Astrocyte of the spinal cord (primary cell): ENCODE results near the gene SLC39A5.
"Not testable (repeated sequence)": the region's sequence is repeated elsewhere in the genome, so short reads cannot be mapped to it uniquely, and the experiment has no call there.

ENCODE experiments used
- DNase-seq: peaks from one replicate; pipeline ENCODE4 v3.0.0; 2011; ENCODE audit warnings: low read depth, low spot score
- H3K4me3 ChIP-seq: 2 replicates; pipeline ENCODE4 v1.5.1; 2011; ENCODE audit warnings: low read depth, mild to moderate bottlenecking, low read length, moderate library complexity
- in situ Hi-C: cut with HindIII; loops from 2 replicates; pipeline ENCODE4 v1.10.0; 2017; ENCODE audit warnings: low sequenced_read_pairs
- TF ChIP-seq, protein P1 (sequence below): IDR thresholded peaks from 2 replicates; pipeline ENCODE4 v1.5.1; 2012; ENCODE audit warnings: low read depth, mild to moderate bottlenecking, low read length, inconsistent platforms

Gene SLC39A5

GRCh38 chr12:56282030-56282429 is 52.2 kb downstream of the SLC39A5 start:
- no peak for DNase-seq
- no peak overlapping the region for H3K4me3 ChIP-seq
- TF ChIP-seq, protein P1, sequence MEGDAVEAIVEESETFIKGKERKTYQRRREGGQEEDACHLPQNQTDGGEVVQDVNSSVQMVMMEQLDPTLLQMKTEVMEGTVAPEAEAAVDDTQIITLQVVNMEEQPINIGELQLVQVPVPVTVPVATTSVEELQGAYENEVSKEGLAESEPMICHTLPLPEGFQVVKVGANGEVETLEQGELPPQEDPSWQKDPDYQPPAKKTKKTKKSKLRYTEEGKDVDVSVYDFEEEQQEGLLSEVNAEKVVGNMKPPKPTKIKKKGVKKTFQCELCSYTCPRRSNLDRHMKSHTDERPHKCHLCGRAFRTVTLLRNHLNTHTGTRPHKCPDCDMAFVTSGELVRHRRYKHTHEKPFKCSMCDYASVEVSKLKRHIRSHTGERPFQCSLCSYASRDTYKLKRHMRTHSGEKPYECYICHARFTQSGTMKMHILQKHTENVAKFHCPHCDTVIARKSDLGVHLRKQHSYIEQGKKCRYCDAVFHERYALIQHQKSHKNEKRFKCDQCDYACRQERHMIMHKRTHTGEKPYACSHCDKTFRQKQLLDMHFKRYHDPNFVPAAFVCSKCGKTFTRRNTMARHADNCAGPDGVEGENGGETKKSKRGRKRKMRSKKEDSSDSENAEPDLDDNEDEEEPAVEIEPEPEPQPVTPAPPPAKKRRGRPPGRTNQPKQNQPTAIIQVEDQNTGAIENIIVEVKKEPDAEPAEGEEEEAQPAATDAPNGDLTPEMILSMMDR: no peak
- in situ Hi-C loops: no loop called here

- TF ChIP-seq, protein P1: no peak
- DNase-seq: no peak
- no peak overlapping the region for H3K4me3 ChIP-seq
- in situ Hi-C loops: no loop called here
These were observed 52.7 kb downstream of the SLC39A5 start for GRCh38 chr12:56282579-56282978.

GRCh38 chr12:56284263-56284662 is 54.4 kb downstream of the SLC39A5 start:
- in situ Hi-C loops, DNase-seq, H3K4me3 ChIP-seq: not testable (repeated sequence)

- TF ChIP-seq, protein P1: no peak
- no peak overlapping the region for H3K4me3 ChIP-seq
- no peak for DNase-seq
- in situ Hi-C loops: no loop called here
These were observed 56.4 kb downstream of the SLC39A5 start for GRCh38 chr12:56286044-56286830.
